GM19099 (cell line): Measurements from ENCODE around the gene SYP.

Source experiments
- POLR2A ChIP-seq: IDR thresholded peaks from 3 replicates; pipeline ENCODE4 v1.6.1; 2011; ENCODE audit warnings: low read depth; ENCODE audit not compliant: insufficient read length; ENCODE audit errors: extremely low read depth

Gene SYP

GRCh38 chrX:49147282-49147681 is 52.7 kb downstream of the SYP start:
- TF ChIP-seq POLR2A: no peak

DNA sequence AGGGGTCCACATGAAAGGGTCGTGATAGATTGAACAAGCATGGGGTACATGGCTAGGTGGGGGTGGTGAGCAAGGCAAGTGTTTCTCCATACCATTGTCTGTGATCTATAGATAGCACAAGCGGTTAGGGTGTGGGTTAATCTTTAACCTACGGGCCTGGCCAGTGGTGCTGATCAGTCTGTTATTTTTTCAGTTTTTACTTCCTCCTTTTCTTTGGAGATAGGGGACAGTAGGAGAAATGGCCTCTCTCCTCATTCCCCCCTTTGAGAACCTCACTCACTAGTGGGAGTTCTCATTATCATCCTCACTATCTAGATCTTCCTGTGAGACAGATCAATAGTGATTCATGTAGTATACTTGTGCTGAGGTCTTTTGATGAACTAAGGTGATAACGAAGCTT is 60.3 kb downstream of the SYP start:
- TF ChIP-seq POLR2A: no peak
